ENCODE results near the gene NHSL2. TPM values are rescaled to one million over a fixed set of nuclear protein-coding genes. Genes with fewer than 3 reads are reported as not detected.

Gene NHSL2
- total RNA-seq, 8 experiments from 2014 or later, result 0.13 to 5.0 (median 1.3) TPM

GRCh38 chrX:72105436-72105835 lies 194.8 kb downstream of the NHSL2 start:
- no peak for ATAC-seq (replicated peaks in 6 of 8)
- 58 to 100% (median 80%) methylated on average over 2 to 3 of the region's 6 CpGs; no CpG with 5 or more reads in 7 of the 10 experiments for WGBS, 10 experiments
- H3K4me1 ChIP-seq (replicated peaks in 1 of 2), result peaks cover 0 to 3% of the 10 kb centered on the region in 2 donors
- no peak overlapping the region for H3K27ac ChIP-seq
- H3K4me3 ChIP-seq, result no peak overlapping the region
- in situ Hi-C loops (cut with MboI; ENCODE audit: low pct_unique_long_range_greater_than_20kb in 2 of 9, low sequenced_read_pairs in 9 of 9, unreplicated experiment in 9 of 9), result no loop called here

- 0 to 100% (median 40%) methylated on average over 1 to 3 of the region's 6 CpGs; no CpG with 5 or more reads in 7 of the 10 experiments for WGBS, 10 experiments
- no peak overlapping the region for H3K4me3 ChIP-seq
- H3K27ac ChIP-seq, result no peak overlapping the region
- in situ Hi-C loops (cut with MboI; ENCODE audit: low pct_unique_long_range_greater_than_20kb in 2 of 9, low sequenced_read_pairs in 9 of 9, unreplicated experiment in 9 of 9), result no loop called here
- peaks cover 0 to 3% of the 10 kb centered on the region in 2 donors for H3K4me1 ChIP-seq (replicated peaks in 1 of 2)
- ATAC-seq (replicated peaks in 6 of 8), result no peak
These were observed 196.7 kb downstream of the NHSL2 start for GRCh38 chrX:72107320-72107719.

- H3K4me1 ChIP-seq (replicated peaks in 1 of 2), result peaks cover 0 to 3% of the 10 kb centered on the region in 2 donors
- no peak overlapping the region for H3K27ac ChIP-seq
- in situ Hi-C loops (cut with MboI; ENCODE audit: low pct_unique_long_range_greater_than_20kb in 2 of 9, low sequenced_read_pairs in 9 of 9, unreplicated experiment in 9 of 9), result no loop called here
- 48 to 96% (median 87%) methylated on average over 1 to 7 of the region's 12 CpGs; no CpG with 5 or more reads in 6 of the 10 experiments for WGBS, 10 experiments
- no peak overlapping the region for H3K4me3 ChIP-seq
- no peak for ATAC-seq (replicated peaks in 6 of 8)
These were observed 197.4 kb downstream of the NHSL2 start for GRCh38 chrX:72107841-72108595.

GRCh38 chrX:72108666-72109065 lies 198.0 kb downstream of the NHSL2 start:
- WGBS, 10 experiments, result 30 to 88% methylated on average over 3 to 4 of the region's 10 CpGs; no CpG with 5 or more reads in 8 of the 10 experiments
- Histone ChIP-seq H3K4me1 (replicated peaks in 1 of 2) (peaks cover 2 to 3% of the 10 kb centered on the region in 2 donors), H3K4me3 (no peak overlapping the region), H3K27ac (no peak overlapping the region)
- ATAC-seq (replicated peaks in 6 of 8), result no peak
- in situ Hi-C loops (cut with MboI; ENCODE audit: low pct_unique_long_range_greater_than_20kb in 2 of 9, low sequenced_read_pairs in 9 of 9, unreplicated experiment in 9 of 9), result no loop called here

GRCh38 chrX:72110051-72110875 lies 199.6 kb downstream of the NHSL2 start:
- H3K4me3 ChIP-seq, result no peak overlapping the region
- no peak overlapping the region for H3K27ac ChIP-seq
- in situ Hi-C loops (cut with MboI; ENCODE audit: low pct_unique_long_range_greater_than_20kb in 2 of 9, low sequenced_read_pairs in 9 of 9, unreplicated experiment in 9 of 9), result no loop called here
- no peak for ATAC-seq (replicated peaks in 6 of 8)
- peaks cover 14 to 18% of the 10 kb centered on the region in 2 donors for H3K4me1 ChIP-seq (replicated peaks in 1 of 2)
- 53 to 100% (median 63%) methylated on average over 1 to 7 of the region's 13 CpGs; no CpG with 5 or more reads in 7 of the 10 experiments for WGBS, 10 experiments

- in situ Hi-C loops (cut with MboI; ENCODE audit: low pct_unique_long_range_greater_than_20kb in 2 of 9, low sequenced_read_pairs in 9 of 9, unreplicated experiment in 9 of 9), result no loop called here
- WGBS, 10 experiments, result 0 to 100% (median 55%) methylated on average over 1 to 9 of the region's 11 CpGs; no CpG with 5 or more reads in 5 of the 10 experiments
- no peak for ATAC-seq (replicated peaks in 6 of 8)
- Histone ChIP-seq H3K27ac (no peak overlapping the region), H3K4me3 (no peak overlapping the region), H3K4me1 (replicated peaks in 1 of 2) (peaks cover 22 to 26% of the 10 kb centered on the region in 2 donors)
These were observed 200.4 kb downstream of the NHSL2 start for GRCh38 chrX:72110876-72111708.

- in situ Hi-C loops (cut with MboI; ENCODE audit: low pct_unique_long_range_greater_than_20kb in 2 of 9, low sequenced_read_pairs in 9 of 9, unreplicated experiment in 9 of 9), result no loop called here
These were observed 202.8 kb downstream of the NHSL2 start for GRCh38 chrX:72113461-72113860.

GRCh38 chrX:72114306-72114705 lies 203.7 kb downstream of the NHSL2 start:
- Histone ChIP-seq H3K4me3 (no peak overlapping the region), H3K27ac (no peak overlapping the region), H3K4me1 (replicated peaks in 1 of 2) (peaks cover 23 to 30% of the 10 kb centered on the region in 2 donors)
- ATAC-seq (replicated peaks in 6 of 8), result no peak
- in situ Hi-C loops (cut with MboI; ENCODE audit: low pct_unique_long_range_greater_than_20kb in 2 of 9, low sequenced_read_pairs in 9 of 9, unreplicated experiment in 9 of 9), result no loop called here
- 40 to 100% (median 60%) methylated on average over 1 to 5 of the region's 6 CpGs; no CpG with 5 or more reads in 6 of the 10 experiments for WGBS, 10 experiments

More at GRCh38 chrX:72113461-72113860, 202.8 kb downstream of the NHSL2 start:
- no peak overlapping the region for H3K27ac ChIP-seq
- WGBS, 10 experiments, result 21 to 80% (median 50%) methylated on average over 1 to 4 of the region's 6 CpGs; no CpG with 5 or more reads in 7 of the 10 experiments
- no peak for ATAC-seq (replicated peaks in 6 of 8)
- no peak overlapping the region for H3K4me3 ChIP-seq
- H3K4me1 ChIP-seq (replicated peaks in 1 of 2), result peaks cover 23 to 30% of the 10 kb centered on the region in 2 donors

- Histone ChIP-seq H3K4me3 (no peak overlapping the region), H3K4me1 (replicated peaks in 1 of 2) (peaks cover 23 to 30% of the 10 kb centered on the region in 2 donors), H3K27ac (no peak overlapping the region)
- 35 to 100% methylated on average over 2 of the region's 4 CpGs; no CpG with 5 or more reads in 8 of the 10 experiments for WGBS, 10 experiments
- no peak for ATAC-seq (replicated peaks in 6 of 8)
- in situ Hi-C loops (cut with MboI; ENCODE audit: low pct_unique_long_range_greater_than_20kb in 2 of 9, low sequenced_read_pairs in 9 of 9, unreplicated experiment in 9 of 9), result no loop called here
These were observed 204.2 kb downstream of the NHSL2 start for GRCh38 chrX:72114807-72115206.

GRCh38 chrX:72115380-72115779 lies 204.7 kb downstream of the NHSL2 start:
- no CpG with 5 or more reads among the region's 7 CpGs for WGBS, 10 experiments
- peak in 5 of 8 experiments; percentile 97 to 99 (median 98) for ATAC-seq (replicated peaks in 6 of 8)
- Histone ChIP-seq H3K27ac (peak overlapping the region in 1 of 2 donors; percentile 65), H3K4me3 (no peak overlapping the region), H3K4me1 (replicated peaks in 1 of 2) (peaks cover 20 to 30% of the 10 kb centered on the region in 2 donors)
- in situ Hi-C loops (cut with MboI; ENCODE audit: low pct_unique_long_range_greater_than_20kb in 2 of 9, low sequenced_read_pairs in 9 of 9, unreplicated experiment in 9 of 9), result no loop called here

GRCh38 chrX:72117636-72118210 lies 207.1 kb downstream of the NHSL2 start:
- in situ Hi-C loops (cut with MboI; ENCODE audit: low pct_unique_long_range_greater_than_20kb in 2 of 9, low sequenced_read_pairs in 9 of 9, unreplicated experiment in 9 of 9), result no loop called here
- no peak overlapping the region for H3K27ac ChIP-seq
- ATAC-seq (replicated peaks in 6 of 8), result no peak
- H3K4me1 ChIP-seq (replicated peaks in 1 of 2), result peaks cover 29 to 30% of the 10 kb centered on the region in 2 donors
- no peak overlapping the region for H3K4me3 ChIP-seq
- 20 to 100% (median 90%) methylated on average over 1 to 2 of the region's 2 CpGs; no CpG with 5 or more reads in 2 of the 10 experiments for WGBS, 10 experiments

- Histone ChIP-seq H3K27ac (no peak overlapping the region), H3K4me3 (no peak overlapping the region), H3K4me1 (replicated peaks in 1 of 2) (peaks cover 25 to 33% of the 10 kb centered on the region in 2 donors)
- ATAC-seq (replicated peaks in 6 of 8), result peak in 1 of 8 experiments; percentile 16
- WGBS, 10 experiments, result 40 to 62% methylated on average over 4 of the region's 6 CpGs; no CpG with 5 or more reads in 8 of the 10 experiments
- in situ Hi-C loops (cut with MboI; ENCODE audit: low pct_unique_long_range_greater_than_20kb in 2 of 9, low sequenced_read_pairs in 9 of 9, unreplicated experiment in 9 of 9), result no loop called here
These were observed 210.2 kb downstream of the NHSL2 start for GRCh38 chrX:72120837-72121236.

Measured in motor neuron (in vitro differentiated cells).